Measurements from ENCODE around the gene CTNNA3. TPM values are rescaled to one million over a fixed set of nuclear protein-coding genes. Genes with fewer than 3 reads are reported as not detected.

CTNNA3 gene
- total RNA-seq, 1 experiment from 2014 or later = 0.20 TPM

DNA sequence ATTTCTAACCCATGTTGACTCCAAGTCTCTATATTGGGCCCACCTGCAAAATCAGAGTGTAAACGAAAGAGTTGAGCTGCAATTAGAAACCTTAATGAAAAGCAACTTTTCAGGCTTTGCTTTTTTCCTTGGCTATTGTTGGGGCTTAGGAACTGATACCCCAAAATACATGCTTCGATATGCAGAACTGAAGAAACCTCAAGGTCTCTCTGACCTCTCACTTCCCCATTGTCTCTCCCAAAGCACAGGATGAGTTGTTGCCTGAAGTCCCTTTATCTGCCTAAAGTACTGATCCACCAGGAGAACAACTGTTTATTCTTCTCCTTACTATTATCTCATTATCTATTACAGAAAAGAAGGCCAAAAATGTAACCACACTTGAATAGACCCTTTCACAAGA, 1436.2 kb downstream of the CTNNA3 start:
- no peaks in the 10 kb centered on the region for H3K36me3 Mint-ChIP-seq (ENCODE audit: insufficient read depth, unreplicated experiment)
- Histone ChIP-seq H3K9me3 (no peaks in the 10 kb centered on the region; the same call in 1 of the 2 replicates), H3K4me1 (peaks cover 41% of the 10 kb centered on the region), H3K27me3 (replicated peaks; ENCODE audit: control insufficient read depth, insufficient read depth, low read length) (no peaks in the 10 kb centered on the region), H3K36me3 (ENCODE audit: control insufficient read depth, insufficient read depth, low read length) (no peaks in the 10 kb centered on the region), H3K4me3 (ENCODE audit: low read depth, low read length) (no peak overlapping the region)
- H3K27ac Mint-ChIP-seq (ENCODE audit: unreplicated experiment) = peak overlapping the region; percentile 4
- intact Hi-C loops (cut with micrococcal nuclease; ENCODE audit: unreplicated experiment) = loop anchor here (5.0 kb wide), 1 partner anchor 232 kb away; no protein-coding TSS in a partner anchor
- H3K9me3 Mint-ChIP-seq (ENCODE audit: unreplicated experiment) = peaks cover 19% of the 10 kb centered on the region
- H3K27me3 Mint-ChIP-seq (ENCODE audit: insufficient read depth, unreplicated experiment) = no peaks in the 10 kb centered on the region
- no peak overlapping the region for H3K4me3 Mint-ChIP-seq (ENCODE audit: unreplicated experiment)
- POLR2A ChIA-PET = no interaction called here
- TF ChIP-seq, protein P1, sequence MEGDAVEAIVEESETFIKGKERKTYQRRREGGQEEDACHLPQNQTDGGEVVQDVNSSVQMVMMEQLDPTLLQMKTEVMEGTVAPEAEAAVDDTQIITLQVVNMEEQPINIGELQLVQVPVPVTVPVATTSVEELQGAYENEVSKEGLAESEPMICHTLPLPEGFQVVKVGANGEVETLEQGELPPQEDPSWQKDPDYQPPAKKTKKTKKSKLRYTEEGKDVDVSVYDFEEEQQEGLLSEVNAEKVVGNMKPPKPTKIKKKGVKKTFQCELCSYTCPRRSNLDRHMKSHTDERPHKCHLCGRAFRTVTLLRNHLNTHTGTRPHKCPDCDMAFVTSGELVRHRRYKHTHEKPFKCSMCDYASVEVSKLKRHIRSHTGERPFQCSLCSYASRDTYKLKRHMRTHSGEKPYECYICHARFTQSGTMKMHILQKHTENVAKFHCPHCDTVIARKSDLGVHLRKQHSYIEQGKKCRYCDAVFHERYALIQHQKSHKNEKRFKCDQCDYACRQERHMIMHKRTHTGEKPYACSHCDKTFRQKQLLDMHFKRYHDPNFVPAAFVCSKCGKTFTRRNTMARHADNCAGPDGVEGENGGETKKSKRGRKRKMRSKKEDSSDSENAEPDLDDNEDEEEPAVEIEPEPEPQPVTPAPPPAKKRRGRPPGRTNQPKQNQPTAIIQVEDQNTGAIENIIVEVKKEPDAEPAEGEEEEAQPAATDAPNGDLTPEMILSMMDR (IDR thresholded peaks at IDR 0.05; ENCODE audit: insufficient read depth in 1 of 2, low read depth in 1 of 2, low read length in 1 of 2, severe bottlenecking in 1 of 2, unreplicated experiment in 1 of 2) = no peak
- BruUV-seq (replicated peaks) = no TSS peak
- H3K4me1 Mint-ChIP-seq (ENCODE audit: low read depth, unreplicated experiment) = peaks cover 30% of the 10 kb centered on the region
- no peak for DNase-seq
- CTCF ChIA-PET = no interaction called here

DNA sequence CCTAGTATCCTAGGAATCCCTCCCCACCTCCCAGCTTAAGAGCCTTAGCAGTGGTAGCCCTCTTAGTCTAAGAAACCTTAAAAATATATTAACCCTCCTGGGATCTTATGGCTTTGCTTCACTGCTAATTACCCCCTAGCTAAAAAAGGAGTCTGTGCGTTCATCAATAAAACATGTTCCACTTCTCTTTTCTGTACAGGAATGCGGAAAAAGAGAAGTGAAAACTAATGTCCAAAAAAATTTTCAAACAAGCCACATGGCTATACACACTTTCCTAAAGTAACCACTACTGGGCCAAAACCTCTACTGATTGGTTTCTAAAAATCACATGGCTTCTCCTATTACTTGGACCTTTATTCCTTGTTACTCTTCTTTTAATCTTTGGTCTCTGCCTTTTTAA, 1437.3 kb downstream of the CTNNA3 start:
- CTCF ChIA-PET = no interaction called here

DNA sequence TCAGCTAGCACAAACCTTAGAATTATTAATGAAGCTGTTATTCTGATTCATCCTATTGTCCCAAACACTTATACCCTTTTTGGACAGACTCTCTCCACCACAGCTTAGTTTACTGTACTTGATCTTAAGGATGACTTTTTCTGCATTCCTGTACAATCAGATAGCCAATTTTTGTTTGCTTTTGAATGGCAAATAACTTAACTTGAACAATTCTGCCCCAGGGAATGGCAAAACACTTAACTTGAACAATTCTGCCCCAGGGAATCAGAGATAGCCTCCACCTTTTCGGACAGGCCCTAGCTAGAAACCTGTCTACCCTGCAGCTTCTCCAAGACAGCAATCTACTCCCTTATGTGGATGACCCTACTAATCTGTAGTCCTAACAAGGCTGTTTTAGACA, 1438.2 kb downstream of the CTNNA3 start:
- BruUV-seq (replicated peaks) = no TSS peak
- H3K9me3 ChIP-seq = no peaks in the 10 kb centered on the region; the same call in 1 of the 2 replicates
- H3K4me3 Mint-ChIP-seq (ENCODE audit: unreplicated experiment) = no peak overlapping the region
- H3K36me3 ChIP-seq (ENCODE audit: control insufficient read depth, insufficient read depth, low read length) = no peaks in the 10 kb centered on the region
- no peaks in the 10 kb centered on the region for H3K27me3 ChIP-seq (replicated peaks; ENCODE audit: control insufficient read depth, insufficient read depth, low read length)
- H3K9me3 Mint-ChIP-seq (ENCODE audit: unreplicated experiment) = peaks cover 19% of the 10 kb centered on the region
- TF ChIP-seq, protein P1 (IDR thresholded peaks at IDR 0.05; ENCODE audit: insufficient read depth in 1 of 2, low read depth in 1 of 2, low read length in 1 of 2, severe bottlenecking in 1 of 2, unreplicated experiment in 1 of 2) = no peak
- POLR2A ChIA-PET = no interaction called here
- CTCF ChIA-PET = no interaction called here
- intact Hi-C loops (cut with micrococcal nuclease; ENCODE audit: unreplicated experiment) = no loop called here
- no peaks in the 10 kb centered on the region for H3K36me3 Mint-ChIP-seq (ENCODE audit: insufficient read depth, unreplicated experiment)
- H3K4me1 Mint-ChIP-seq (ENCODE audit: low read depth, unreplicated experiment) = peaks cover 30% of the 10 kb centered on the region
- H3K27me3 Mint-ChIP-seq (ENCODE audit: insufficient read depth, unreplicated experiment) = no peaks in the 10 kb centered on the region
- DNase-seq = no peak
- no peak overlapping the region for H3K27ac Mint-ChIP-seq (ENCODE audit: unreplicated experiment)
- no peak overlapping the region for H3K4me3 ChIP-seq (ENCODE audit: low read depth, low read length)
- peaks cover 41% of the 10 kb centered on the region for H3K4me1 ChIP-seq

More for the DNA sequence above, 1437.3 kb downstream of the CTNNA3 start:
- H3K27me3 Mint-ChIP-seq (ENCODE audit: insufficient read depth, unreplicated experiment) = no peaks in the 10 kb centered on the region
- POLR2A ChIA-PET = no interaction called here
- no peak overlapping the region for H3K4me3 ChIP-seq (ENCODE audit: low read depth, low read length)
- H3K4me1 Mint-ChIP-seq (ENCODE audit: low read depth, unreplicated experiment) = peaks cover 30% of the 10 kb centered on the region
- no peak for DNase-seq
- no peaks in the 10 kb centered on the region for H3K36me3 Mint-ChIP-seq (ENCODE audit: insufficient read depth, unreplicated experiment)
- H3K27ac Mint-ChIP-seq (ENCODE audit: unreplicated experiment) = peak overlapping the region; percentile 4
- H3K4me3 Mint-ChIP-seq (ENCODE audit: unreplicated experiment) = no peak overlapping the region
- peaks cover 19% of the 10 kb centered on the region for H3K9me3 Mint-ChIP-seq (ENCODE audit: unreplicated experiment)
- no peaks in the 10 kb centered on the region; the same call in 1 of the 2 replicates for H3K9me3 ChIP-seq
- TF ChIP-seq, protein P1 (IDR thresholded peaks at IDR 0.05; ENCODE audit: insufficient read depth in 1 of 2, low read depth in 1 of 2, low read length in 1 of 2, severe bottlenecking in 1 of 2, unreplicated experiment in 1 of 2) = no peak
- no peaks in the 10 kb centered on the region for H3K27me3 ChIP-seq (replicated peaks; ENCODE audit: control insufficient read depth, insufficient read depth, low read length)
- intact Hi-C loops (cut with micrococcal nuclease; ENCODE audit: unreplicated experiment) = no loop called here
- no TSS peak for BruUV-seq (replicated peaks)
- peaks cover 41% of the 10 kb centered on the region for H3K4me1 ChIP-seq
- H3K36me3 ChIP-seq (ENCODE audit: control insufficient read depth, insufficient read depth, low read length) = no peaks in the 10 kb centered on the region

Measured in Caco-2 (cell line).